ENCODE measurements around the gene PMM1.
"Not testable (repeated sequence)": the region's sequence is repeated elsewhere in the genome, so short reads cannot be mapped to it uniquely, and the experiment has no call there.

The PMM1 gene

GRCh38 chr22:41596776-41597634 lies 7.4 kb upstream of the PMM1 start:
- no peak for DNase-seq (ENCODE audit: low read depth)

DNA sequence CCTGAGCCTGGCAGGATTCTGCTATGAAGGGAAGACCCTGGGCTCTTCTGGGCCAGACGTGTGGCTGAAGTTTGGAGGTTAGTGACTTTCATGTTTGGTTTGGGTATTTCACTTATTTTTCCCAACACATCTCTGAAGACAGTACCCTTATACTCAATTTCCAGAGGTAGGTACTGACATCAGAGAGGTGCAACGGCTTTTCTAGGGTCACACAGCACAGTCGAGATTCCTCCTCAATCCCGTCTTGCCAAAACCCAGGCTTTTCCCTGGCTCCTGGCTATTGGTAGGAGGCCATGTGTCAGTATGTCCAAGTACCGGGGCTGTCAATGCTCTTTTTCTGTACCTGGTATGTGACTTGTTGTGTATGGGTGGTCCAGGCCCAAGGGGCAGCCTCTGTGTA lies 6.1 kb upstream of the PMM1 start:
- DNase-seq (ENCODE audit: low read depth), result no peak

- DNase-seq (ENCODE audit: low read depth), result not testable (repeated sequence)
Observed at GRCh38 chr22:41593336-41593960, 3.8 kb upstream of the PMM1 start.

DNA sequence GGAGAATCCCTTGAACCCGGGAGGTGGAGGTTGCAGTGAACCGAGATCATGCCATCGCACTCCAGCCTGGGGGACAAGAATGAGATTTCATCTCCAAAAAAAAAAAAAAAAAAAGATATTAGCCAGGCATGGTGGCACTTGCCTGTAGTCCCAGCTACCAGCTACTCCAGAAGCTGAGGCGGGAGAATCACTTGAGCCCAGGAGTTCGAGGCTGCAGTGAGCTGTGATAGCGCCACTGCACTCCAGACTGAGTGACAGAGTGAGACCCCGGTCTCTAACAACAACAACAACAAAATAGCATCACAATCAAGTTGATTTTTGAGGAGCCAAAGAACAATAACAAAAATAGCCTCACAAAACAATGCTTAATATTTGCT lies 2.3 kb downstream of the PMM1 start:
- no peak for DNase-seq (ENCODE audit: low read depth)

GRCh38 chr22:41585898-41586297 lies 3.7 kb downstream of the PMM1 start:
- no peak for DNase-seq (ENCODE audit: low read depth)

- DNase-seq (ENCODE audit: low read depth), result no peak
Observed at GRCh38 chr22:41584881-41585280, 4.8 kb downstream of the PMM1 start.

DNA sequence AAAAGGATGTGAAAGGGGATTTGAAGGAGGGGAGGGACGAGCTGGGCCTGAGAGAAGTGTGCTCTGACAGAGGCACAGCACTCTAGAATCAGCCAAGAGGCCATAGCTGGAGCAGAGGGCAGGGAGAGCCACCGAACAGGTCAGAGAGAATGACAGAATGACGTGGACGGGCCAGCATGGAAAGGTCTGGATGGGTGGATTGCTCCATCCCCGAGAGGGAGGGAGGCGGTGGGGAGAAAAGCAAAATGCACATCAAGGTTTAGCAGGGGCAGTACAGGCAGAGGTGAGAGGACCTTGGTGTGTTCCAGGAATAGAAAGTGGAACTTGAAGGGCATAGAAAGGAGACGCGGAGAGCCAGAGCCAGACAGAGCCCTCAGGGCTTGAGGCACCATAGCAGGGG lies 6.9 kb downstream of the PMM1 start:
- no peak for DNase-seq (ENCODE audit: low read depth)

- no peak for DNase-seq (ENCODE audit: low read depth)
Observed at GRCh38 chr22:41579997-41580355, 9.7 kb downstream of the PMM1 start.

DNA sequence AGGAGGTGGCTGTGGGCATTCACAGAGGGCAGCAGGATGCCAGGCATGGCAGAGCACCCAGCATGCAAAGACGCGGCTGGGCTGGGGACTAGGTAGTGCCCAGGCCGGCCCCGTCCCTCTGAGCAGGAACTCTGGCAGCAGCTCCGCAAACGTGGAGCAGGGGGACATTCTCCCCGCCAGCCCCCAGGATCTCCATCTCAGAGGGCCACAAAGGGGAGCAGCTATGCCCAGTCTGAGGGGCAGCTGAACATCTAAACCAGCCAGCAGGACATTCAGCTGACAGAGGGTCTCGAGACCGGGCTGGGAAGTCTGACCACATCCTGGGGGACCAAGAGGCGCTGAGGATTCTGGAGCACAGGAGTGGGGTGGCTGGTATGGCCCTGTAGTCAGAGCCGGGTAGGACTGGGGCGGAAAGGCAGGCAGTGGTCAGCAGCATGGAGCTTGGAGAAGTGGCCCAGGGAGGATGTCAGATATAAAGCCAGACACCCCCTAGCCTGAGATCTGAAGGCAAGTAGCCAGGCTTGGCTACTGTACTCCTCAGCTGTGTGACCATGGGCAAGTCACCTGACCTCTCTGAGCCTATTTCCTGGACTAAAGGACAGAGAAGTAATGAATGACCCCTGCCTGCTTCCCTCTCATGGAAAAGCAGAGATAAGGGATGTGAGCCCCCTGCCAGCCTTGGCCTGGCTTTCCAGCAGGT lies 10.2 kb downstream of the PMM1 start:
- no peak for DNase-seq (ENCODE audit: low read depth)

GRCh38 chr22:41578818-41579217 lies 10.8 kb downstream of the PMM1 start:
- no peak for DNase-seq (ENCODE audit: low read depth)

GRCh38 chr22:41578114-41578513 lies 11.5 kb downstream of the PMM1 start:
- no peak for DNase-seq (ENCODE audit: low read depth)

DNA sequence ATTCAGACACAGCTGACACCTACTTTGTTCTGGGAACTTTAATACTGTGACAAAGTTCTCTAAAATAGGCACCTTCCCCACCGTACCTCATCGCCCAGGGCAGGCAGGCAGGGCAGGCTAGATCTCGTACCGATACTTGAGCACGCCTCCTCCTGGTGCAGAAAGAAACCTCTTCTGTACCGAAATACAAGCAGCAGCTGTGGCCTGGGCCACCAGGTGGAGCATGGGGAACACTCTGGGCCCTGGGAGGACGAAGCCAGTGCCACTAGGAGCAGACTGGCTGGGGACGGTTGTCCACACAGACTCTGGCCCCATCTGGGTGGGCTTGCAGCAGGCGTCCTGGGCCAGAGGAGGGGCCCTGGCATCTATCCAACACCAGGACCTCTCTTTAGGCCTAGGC lies 12.8 kb downstream of the PMM1 start:
- no peak for DNase-seq (ENCODE audit: low read depth)

GRCh38 chr22:41575533-41575932 lies 14.1 kb downstream of the PMM1 start:
- no peak for DNase-seq (ENCODE audit: low read depth)

DNA sequence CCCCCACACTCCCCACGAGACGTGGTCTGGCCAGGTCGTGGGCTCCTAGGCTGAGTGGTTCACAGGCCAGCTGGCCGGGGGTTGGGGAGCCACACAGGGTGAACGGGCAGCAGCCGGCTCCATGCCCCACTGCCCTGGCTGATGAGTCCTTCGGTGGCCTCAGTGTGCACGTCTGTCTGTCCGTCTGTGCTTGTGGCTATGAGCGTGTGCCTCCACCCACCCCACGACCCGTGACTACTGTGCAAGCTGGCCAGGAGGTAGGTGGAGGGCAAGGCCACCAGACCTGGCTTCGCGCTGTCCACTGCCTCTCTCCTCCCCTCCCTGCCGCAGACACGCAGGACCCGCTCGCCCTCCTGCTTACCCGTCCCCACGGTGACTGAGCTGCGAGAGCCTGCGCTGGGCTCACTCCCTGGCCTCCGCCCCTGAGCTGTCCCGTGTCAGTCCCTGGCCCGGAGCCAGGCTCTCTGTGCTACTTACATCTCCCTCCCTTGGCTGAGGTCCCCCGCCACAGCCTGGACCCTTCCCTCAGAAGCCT lies 14.7 kb downstream of the PMM1 start:
- no peak for DNase-seq (ENCODE audit: low read depth)

DNA sequence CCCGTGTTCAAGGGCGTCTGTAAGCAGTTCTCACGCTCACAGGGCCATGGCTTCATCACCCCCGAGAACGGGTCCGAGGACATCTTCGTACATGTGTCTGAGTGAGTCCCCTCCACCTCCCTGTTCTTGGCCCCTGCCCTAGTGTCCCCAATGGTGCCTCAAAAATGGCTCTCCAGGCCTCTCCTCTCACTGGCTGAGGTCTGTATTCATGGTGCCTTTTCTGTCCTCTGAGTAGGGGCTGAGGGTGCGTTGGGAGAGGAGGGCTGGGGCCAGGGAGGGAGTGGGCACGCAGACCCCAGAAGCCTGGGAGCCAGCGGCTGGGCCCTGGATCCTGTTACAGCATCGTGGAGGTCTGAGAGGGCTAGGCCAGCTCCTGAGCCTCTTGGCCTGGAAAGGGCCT lies 16.0 kb downstream of the PMM1 start:
- no peak for DNase-seq (ENCODE audit: low read depth)

GRCh38 chr22:41572305-41572704 lies 17.3 kb downstream of the PMM1 start:
- DNase-seq (ENCODE audit: low read depth), result not testable (repeated sequence)

DNA sequence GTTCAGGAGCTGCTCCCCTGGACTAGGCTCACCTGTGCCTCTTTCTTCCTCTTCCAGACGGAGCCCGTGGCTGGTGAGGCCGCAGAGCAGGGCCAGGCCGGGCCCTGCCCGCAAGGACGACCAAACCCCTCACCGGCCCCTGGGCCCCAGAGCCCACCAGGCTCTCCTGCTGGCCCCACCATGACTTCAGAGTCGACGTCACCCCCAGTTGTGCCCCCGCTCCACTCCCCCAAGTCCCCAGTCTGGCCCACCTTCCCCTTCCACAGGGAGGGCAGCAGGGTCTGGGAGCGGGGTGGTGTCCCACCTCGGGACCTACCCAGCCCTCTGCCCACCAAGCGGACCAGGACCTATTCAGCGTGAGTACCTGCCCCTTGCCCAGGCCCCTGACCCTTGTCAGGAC lies 17.9 kb downstream of the PMM1 start:
- no peak for DNase-seq (ENCODE audit: low read depth)

- no peak for DNase-seq (ENCODE audit: low read depth)
Observed at GRCh38 chr22:41570221-41570620, 19.4 kb downstream of the PMM1 start.

DNA sequence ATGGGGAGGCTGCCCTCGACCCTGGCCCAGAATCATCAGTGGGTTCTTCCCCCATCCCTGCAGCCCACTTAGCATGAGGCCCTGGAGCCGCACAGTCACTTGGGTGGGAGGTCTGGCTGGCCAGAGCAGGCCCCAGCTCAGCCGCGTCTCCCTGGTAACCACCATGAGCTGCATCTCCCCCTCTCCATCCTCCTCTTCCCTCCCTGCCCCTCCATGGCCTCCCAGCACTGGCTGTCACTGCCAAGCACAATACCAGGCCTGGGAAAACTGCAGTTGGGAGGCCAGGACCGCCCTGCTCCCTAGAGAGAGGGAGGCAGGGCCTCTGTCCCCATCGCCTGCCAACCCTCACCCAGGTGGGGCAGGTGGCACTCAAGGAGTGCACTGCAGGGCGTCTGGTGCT lies 20.8 kb downstream of the PMM1 start:
- DNase-seq (ENCODE audit: low read depth), result no peak

- no peak for DNase-seq (ENCODE audit: low read depth)
Observed at GRCh38 chr22:41567512-41567768, 22.2 kb downstream of the PMM1 start.

DNA sequence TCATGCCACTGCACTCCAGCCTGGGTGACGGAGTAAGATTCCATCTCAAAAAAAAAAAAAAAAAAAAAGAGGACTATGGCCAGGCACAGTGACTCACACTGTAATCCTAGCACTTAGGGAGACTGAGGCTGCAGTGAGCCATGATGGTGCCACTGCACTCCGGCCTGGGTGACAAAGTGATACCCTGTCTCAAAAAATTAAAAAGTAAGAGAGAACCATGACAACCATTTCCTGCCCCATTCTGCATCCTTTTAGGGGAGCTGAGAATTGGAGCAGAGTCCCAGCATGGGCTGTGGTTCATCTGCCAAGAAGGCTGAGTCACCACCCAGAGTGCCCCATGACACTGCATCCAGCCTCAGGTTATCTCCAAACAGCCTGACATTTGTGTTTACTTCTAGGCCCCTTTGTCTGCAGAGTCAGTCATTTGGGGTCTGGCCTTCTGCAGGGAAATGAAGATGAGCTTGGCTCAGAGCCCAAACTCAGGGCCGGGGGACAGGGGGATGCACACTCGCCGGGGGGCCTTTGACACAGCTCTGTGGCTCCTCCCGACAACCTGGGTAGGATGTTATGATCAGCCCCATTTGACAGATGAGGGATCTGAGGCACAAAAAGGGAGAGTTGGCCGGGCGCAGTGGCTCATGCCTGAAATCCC lies 24.1 kb downstream of the PMM1 start:
- DNase-seq (ENCODE audit: low read depth), result no peak

DNA sequence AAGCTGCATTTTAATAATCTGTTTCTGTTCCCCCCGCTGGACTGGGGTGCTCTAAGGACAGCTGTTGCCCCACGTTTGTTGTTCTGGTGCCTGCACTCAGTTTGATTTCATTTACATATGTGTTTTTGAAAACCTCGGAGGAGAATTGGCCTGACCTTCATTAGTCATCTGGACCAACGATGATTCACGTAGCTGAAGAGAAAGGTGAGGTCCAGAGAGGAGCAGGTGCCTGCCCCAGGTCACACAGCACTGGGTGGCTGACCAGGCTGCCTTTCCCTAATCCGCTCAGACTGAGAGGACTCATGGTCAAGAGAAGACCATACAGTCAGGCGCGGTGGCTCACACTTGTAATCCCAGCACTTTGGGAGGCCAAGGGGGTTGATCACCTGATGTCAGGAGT lies 25.1 kb downstream of the PMM1 start:
- no peak for DNase-seq (ENCODE audit: low read depth)

All from stimulated activated CD4-positive, alpha-beta T cell treated with anti-CD3 and anti-CD28 coated beads, Interleukin-2, amount 100 ng/mL, for 4 hours (primary cell).